KMS-11 (cell line): ENCODE measurements around the gene CNNM2.
A peak's percentile ranks its signal among the peaks of the same experiment; 100 is the strongest.

ENCODE experiments used
- H2AFZ ChIP-seq: fragments of 200-600 bp; sonication (generic); 2 replicates; pipeline ENCODE4 v1.6.1; 2016; ENCODE audit warnings: antibody characterized with exemption, mixed run types, low read depth
- H3K27ac ChIP-seq: fragments of 200-600 bp; sonication (generic); 2 replicates; pipeline ENCODE4 v1.6.1; 2016; ENCODE audit warnings: mild to moderate bottlenecking, mixed run types
- H3K27me3 ChIP-seq: fragments of 200-600 bp; sonication (generic); 2 replicates; pipeline ENCODE4 v1.6.1; 2017; ENCODE audit warnings: mild to moderate bottlenecking, low read depth, mixed run types, moderate library complexity; ENCODE audit not compliant: insufficient read depth
- H3K36me3 ChIP-seq: fragments of 200-600 bp; sonication (generic); 2 replicates; pipeline ENCODE4 v1.6.1; 2017; ENCODE audit warnings: mild to moderate bottlenecking, mixed run types; ENCODE audit not compliant: insufficient read depth
- H3K4me1 ChIP-seq: fragments of 200-600 bp; sonication (generic); 2 replicates; pipeline ENCODE4 v1.6.1; 2016; ENCODE audit warnings: mild to moderate bottlenecking, low read depth, mixed run types; ENCODE audit not compliant: poor library complexity, severe bottlenecking
- H3K4me2 ChIP-seq: fragments of 200-600 bp; sonication (generic); 2 replicates; pipeline ENCODE4 v1.7.0; 2016; ENCODE audit warnings: mild to moderate bottlenecking, mixed run types
- H3K4me3 ChIP-seq: fragments of 200-600 bp; sonication (generic); IDR thresholded peaks from 2 replicates; pipeline ENCODE4 v1.6.1; 2017; ENCODE audit warnings: low read depth, low read length, mixed read lengths; ENCODE audit not compliant: insufficient read depth
- H3K79me2 ChIP-seq: fragments of 200-600 bp; sonication (generic); 2 replicates; pipeline ENCODE4 v1.6.1; 2016; ENCODE audit warnings: low read depth, mixed run types; ENCODE audit not compliant: insufficient read depth
- H3K9ac ChIP-seq: fragments of 200-600 bp; sonication (generic); 2 replicates; pipeline ENCODE4 v1.6.1; 2016; ENCODE audit warnings: mild to moderate bottlenecking, mixed run types
- H4K20me1 ChIP-seq: fragments of 200-600 bp; sonication (generic); 2 replicates; pipeline ENCODE4 v1.6.1; 2016; ENCODE audit warnings: mild to moderate bottlenecking, mixed run types; ENCODE audit not compliant: insufficient read depth
- CTCF ChIP-seq: fragments of 200-600 bp; sonication (generic); conservative IDR thresholded peaks from 2 replicates; pipeline ENCODE4 v1.6.1; 2017; ENCODE audit warnings: low read depth, mild to moderate bottlenecking, antibody characterized with exemption, low read length, moderate library complexity, mixed read lengths

Gene CNNM2

GRCh38 chr10:102906507-102906906 lies 11.6 kb upstream of the CNNM2 start:
- Histone ChIP-seq H2AFZ (no peak overlapping the region), H3K4me2 (no peak overlapping the region), H3K27me3 (no peaks in the 10 kb centered on the region), H3K79me2 (no peaks in the 10 kb centered on the region), H3K4me3 (no peak overlapping the region), H4K20me1 (no peaks in the 10 kb centered on the region), H3K27ac (no peak overlapping the region), H3K36me3 (no peaks in the 10 kb centered on the region), H3K9ac (no peak overlapping the region), H3K4me1 (no peaks in the 10 kb centered on the region)
- TF ChIP-seq CTCF: no peak

GRCh38 chr10:102914781-102915180 lies 3.3 kb upstream of the CNNM2 start:
- Histone ChIP-seq H3K9ac (no peak overlapping the region), H3K4me1 (peaks cover 14% of the 10 kb centered on the region), H4K20me1 (no peaks in the 10 kb centered on the region), H3K4me2 (no peak overlapping the region), H2AFZ (no peak overlapping the region), H3K27ac (no peak overlapping the region), H3K27me3 (no peaks in the 10 kb centered on the region), H3K4me3 (no peak overlapping the region), H3K36me3 (no peaks in the 10 kb centered on the region), H3K79me2 (no peaks in the 10 kb centered on the region)
- no peak for TF ChIP-seq CTCF

- Histone ChIP-seq H2AFZ (peak overlapping the region; percentile 68), H3K4me1 (peaks cover 26% of the 10 kb centered on the region), H3K27me3 (no peaks in the 10 kb centered on the region), H3K79me2 (no peaks in the 10 kb centered on the region), H3K27ac (no peak overlapping the region), H4K20me1 (no peaks in the 10 kb centered on the region), H3K36me3 (no peaks in the 10 kb centered on the region), H3K9ac (no peak overlapping the region), H3K4me3 (no peak overlapping the region), H3K4me2 (peak overlapping the region; percentile 95)
- TF ChIP-seq CTCF: no peak
These were observed 1.9 kb upstream of the CNNM2 start for GRCh38 chr10:102916173-102916572.

- H3K27me3 ChIP-seq: no peaks in the 10 kb centered on the region
- peak overlapping the region; percentile 65 for H3K27ac ChIP-seq
- peak overlapping the region; percentile 95 for H3K4me2 ChIP-seq
- H3K79me2 ChIP-seq: no peaks in the 10 kb centered on the region; the same call in 1 of the 2 replicates
- no peaks in the 10 kb centered on the region for H3K36me3 ChIP-seq
- H3K4me3 ChIP-seq: no peak overlapping the region
- H3K4me1 ChIP-seq: peaks cover 26% of the 10 kb centered on the region
- peak; percentile 97 for TF ChIP-seq CTCF
- peak overlapping the region; percentile 68 for H2AFZ ChIP-seq
- peak overlapping the region; percentile 52; the same call in 1 of the 2 replicates for H3K9ac ChIP-seq
- no peaks in the 10 kb centered on the region for H4K20me1 ChIP-seq
These were observed 656 bp upstream of the CNNM2 start for GRCh38 chr10:102917314-102917961.
